Osteoblast (primary cell): ENCODE results near the gene C6orf163. TPM values are rescaled to one million over a fixed set of nuclear protein-coding genes. Genes with fewer than 3 reads are reported as not detected.

Experiments used
- DNase-seq: peaks from one replicate; pipeline ENCODE4 v3.0.0; 2011; ENCODE audit warnings: low spot score, mixed read lengths; ENCODE audit not compliant: insufficient read length; ENCODE audit errors: missing footprints
- H2AFZ ChIP-seq: 2 replicates; pipeline ENCODE4 v1.6.0; 2011; ENCODE audit warnings: mild to moderate bottlenecking, low read length
- H3K27ac ChIP-seq: 2 replicates; pipeline ENCODE4 v1.5.1; 2011; ENCODE audit warnings: mild to moderate bottlenecking, low read depth, low read length, moderate library complexity
- H3K27me3 ChIP-seq: 2 replicates; pipeline ENCODE4 v1.6.0; 2012; ENCODE audit warnings: mild to moderate bottlenecking, control low read depth, inconsistent platforms, low read length, moderate library complexity; ENCODE audit not compliant: insufficient read depth
- H3K36me3 ChIP-seq: 2 replicates; pipeline ENCODE4 v1.5.1; 2011; ENCODE audit warnings: mild to moderate bottlenecking, low read length, control low read depth, moderate library complexity; ENCODE audit not compliant: insufficient read depth
- H3K4me1 ChIP-seq: 2 replicates; pipeline ENCODE4 v1.5.1; 2011; ENCODE audit warnings: mild to moderate bottlenecking, low read length, control low read depth, moderate library complexity; ENCODE audit not compliant: insufficient read depth
- H3K4me2 ChIP-seq: 2 replicates; pipeline ENCODE4 v1.6.0; 2011; ENCODE audit warnings: mild to moderate bottlenecking, low read length; ENCODE audit not compliant: insufficient read depth
- H3K4me3 ChIP-seq: fragments of 200-600 bp; sonication (generic); 3 replicates; pipeline ENCODE4 v1.5.1; 2012; ENCODE audit warnings: mild to moderate bottlenecking, low read length, inconsistent platforms; ENCODE audit not compliant: insufficient read depth
- H3K79me2 ChIP-seq: 2 replicates; pipeline ENCODE4 v1.6.0; 2012; ENCODE audit warnings: mild to moderate bottlenecking, low read length, control low read depth, inconsistent platforms; ENCODE audit not compliant: insufficient read depth
- H3K9me3 ChIP-seq: 2 replicates; pipeline ENCODE4 v1.5.1; 2011; ENCODE audit warnings: low read depth, low read length, control low read depth
- H4K20me1 ChIP-seq: 2 replicates; pipeline ENCODE4 v1.6.0; 2012; ENCODE audit warnings: mild to moderate bottlenecking, low read length, control low read depth; ENCODE audit not compliant: insufficient read depth
- CTCF ChIP-seq: IDR thresholded peaks from 2 replicates; pipeline ENCODE4 v1.5.1; 2011; ENCODE audit warnings: mild to moderate bottlenecking, low read depth, low read length, moderate library complexity; ENCODE audit errors: extremely low read depth
- total RNA-seq: library from RNA; depleted of rRNA; stranded (reverse); fragments of >200 nt; gene quantifications from 2 replicates; pipeline ENCODE4 v1.2.3, GENCODE V29; 2012

The C6orf163 gene
- total RNA-seq, 1 donor: 3.3 TPM

DNA sequence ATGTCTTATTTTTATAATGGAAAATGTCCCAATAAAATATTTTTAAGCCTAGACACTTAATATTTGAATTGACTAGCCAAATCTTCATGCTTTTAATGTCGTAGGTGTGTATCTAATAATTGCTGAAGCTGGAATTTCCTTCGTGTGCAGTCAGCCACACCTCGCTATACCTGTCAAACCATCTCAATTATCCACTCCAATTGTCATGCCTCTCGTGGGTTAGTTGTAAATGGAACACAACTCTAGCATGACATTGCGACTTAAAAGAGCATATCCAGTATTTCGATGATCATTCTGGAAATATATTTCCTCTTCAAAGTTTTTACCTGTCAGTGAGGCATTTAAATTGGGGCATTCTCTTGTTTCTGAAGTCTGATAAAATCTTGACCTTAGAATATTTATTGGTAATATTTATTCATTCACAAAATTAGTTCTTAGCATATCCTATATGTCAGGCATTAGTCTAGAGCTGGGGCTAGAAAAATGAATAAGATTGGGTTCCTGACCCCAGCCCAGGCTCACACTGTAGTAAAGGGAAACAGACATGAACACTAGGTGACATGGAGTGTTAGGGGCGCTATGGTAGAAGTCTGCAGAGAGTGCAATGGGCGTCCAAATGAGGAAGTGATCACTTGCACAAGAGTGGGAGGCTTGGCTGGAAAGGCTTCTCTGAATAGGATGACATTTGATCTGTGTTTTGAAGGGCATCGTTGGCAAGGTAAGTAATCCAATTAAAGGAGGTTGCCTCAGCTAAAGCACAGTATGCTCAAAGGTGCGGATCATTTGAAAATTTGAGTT, 52.2 kb downstream of the C6orf163 start:
- no peaks in the 10 kb centered on the region for H3K9me3 ChIP-seq
- no peak overlapping the region for H2AFZ ChIP-seq
- no peaks in the 10 kb centered on the region for H3K36me3 ChIP-seq
- no peak overlapping the region for H3K4me3 ChIP-seq
- no peak overlapping the region for H3K27ac ChIP-seq
- H3K79me2 ChIP-seq: no peaks in the 10 kb centered on the region
- no peak for DNase-seq
- TF ChIP-seq CTCF: no peak
- no peaks in the 10 kb centered on the region for H3K4me1 ChIP-seq
- H3K4me2 ChIP-seq: no peak overlapping the region
- H3K27me3 ChIP-seq: no peaks in the 10 kb centered on the region
- no peaks in the 10 kb centered on the region for H4K20me1 ChIP-seq

DNA sequence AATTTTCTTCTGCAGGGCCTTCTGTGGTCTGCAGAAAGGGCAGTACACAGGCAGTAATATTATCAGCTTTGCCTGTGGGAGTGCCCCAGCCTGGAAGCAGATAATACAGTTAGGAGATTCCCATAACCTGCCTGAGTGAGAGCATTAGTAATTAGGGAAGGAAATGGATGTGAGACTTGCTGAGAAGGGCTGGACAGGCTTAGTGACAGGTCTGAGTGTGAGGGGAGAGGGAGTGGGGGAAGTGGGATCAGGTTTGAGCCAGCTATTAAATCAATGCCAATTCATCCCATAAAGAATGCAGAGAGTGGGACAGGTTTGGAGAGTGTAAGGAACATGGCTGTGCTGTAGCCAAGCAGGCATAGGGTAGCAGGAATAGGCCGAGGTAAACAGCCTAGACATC, 53.0 kb downstream of the C6orf163 start:
- Histone ChIP-seq H3K9me3 (no peaks in the 10 kb centered on the region), H3K36me3 (no peaks in the 10 kb centered on the region), H3K79me2 (no peaks in the 10 kb centered on the region), H3K27ac (no peak overlapping the region), H2AFZ (no peak overlapping the region), H3K27me3 (no peaks in the 10 kb centered on the region), H3K4me3 (no peak overlapping the region), H4K20me1 (no peaks in the 10 kb centered on the region), H3K4me2 (no peak overlapping the region), H3K4me1 (no peaks in the 10 kb centered on the region)
- DNase-seq: no peak
- TF ChIP-seq CTCF: no peak

GRCh38 chr6:87401832-87402231, 57.2 kb downstream of the C6orf163 start:
- H3K27ac ChIP-seq: no peak overlapping the region
- no peak for DNase-seq
- H3K4me1 ChIP-seq: peaks cover under 1% of the 10 kb centered on the region
- no peaks in the 10 kb centered on the region for H3K36me3 ChIP-seq
- H3K4me2 ChIP-seq: no peak overlapping the region
- TF ChIP-seq CTCF: no peak
- H4K20me1 ChIP-seq: no peaks in the 10 kb centered on the region
- H3K9me3 ChIP-seq: no peaks in the 10 kb centered on the region
- no peaks in the 10 kb centered on the region for H3K27me3 ChIP-seq
- H3K79me2 ChIP-seq: no peaks in the 10 kb centered on the region
- H3K4me3 ChIP-seq: no peak overlapping the region
- no peak overlapping the region for H2AFZ ChIP-seq

DNA sequence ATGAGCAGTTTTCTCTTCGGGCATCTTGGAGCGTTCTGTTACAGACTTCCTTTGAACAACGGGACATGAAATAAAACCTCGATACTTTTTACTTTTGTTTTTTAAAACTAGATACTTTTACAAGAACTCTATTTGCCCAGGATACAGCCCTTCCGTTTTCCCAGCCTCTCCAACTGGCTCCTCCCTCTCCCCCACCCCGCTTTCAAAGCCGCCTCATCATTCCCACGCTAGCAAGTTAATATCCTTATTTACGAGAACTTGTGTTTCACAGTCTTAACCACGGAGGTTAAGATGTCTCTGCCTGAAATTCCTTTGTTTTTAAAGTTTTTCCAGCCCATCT, 62.9 kb downstream of the C6orf163 start:
- peak; percentile 90 for DNase-seq
- H3K9me3 ChIP-seq: no peaks in the 10 kb centered on the region
- peak overlapping the region; percentile 96 for H3K4me3 ChIP-seq
- peaks cover 10% of the 10 kb centered on the region for H3K4me1 ChIP-seq
- H3K36me3 ChIP-seq: no peaks in the 10 kb centered on the region
- H4K20me1 ChIP-seq: no peaks in the 10 kb centered on the region
- H3K27me3 ChIP-seq: no peaks in the 10 kb centered on the region
- H3K79me2 ChIP-seq: no peaks in the 10 kb centered on the region
- peak overlapping the region; percentile 51 for H3K27ac ChIP-seq
- peak overlapping the region; percentile 97 for H2AFZ ChIP-seq
- peak overlapping the region; percentile 98 for H3K4me2 ChIP-seq
- TF ChIP-seq CTCF: no peak
